Endodermal cell (in vitro differentiated cells): ENCODE results near the gene MICAL3. TPM values are rescaled to one million over a fixed set of nuclear protein-coding genes. Genes with fewer than 3 reads are reported as not detected.
"Not testable (repeated sequence)": the region's sequence is repeated elsewhere in the genome, so short reads cannot be mapped to it uniquely, and the experiment has no call there.

Source experiments
- DNase-seq: peaks from one replicate; pipeline ENCODE4 v3.0.0-alpha.2; 2017
- H3K27ac ChIP-seq: 2 replicates; pipeline ENCODE4 v1.5.1; 2013; ENCODE audit warnings: mild to moderate bottlenecking, low read depth, low read length, moderate library complexity
- H3K27me3 ChIP-seq: 2 replicates; pipeline ENCODE4 v1.6.1; 2013; ENCODE audit warnings: mild to moderate bottlenecking, low read length, moderate library complexity; ENCODE audit not compliant: insufficient read depth, control insufficient read depth, poor library complexity, severe bottlenecking
- H3K36me3 ChIP-seq: 2 replicates; pipeline ENCODE4 v1.7.0; 2013; ENCODE audit warnings: mild to moderate bottlenecking, low read length, moderate library complexity; ENCODE audit not compliant: control insufficient read depth, insufficient read depth
- H3K4me1 ChIP-seq: one replicate; pipeline ENCODE4 v1.7.0; 2013; ENCODE audit warnings: low read length; ENCODE audit not compliant: control insufficient read depth, insufficient read depth
- H3K4me3 ChIP-seq: 2 replicates; pipeline ENCODE4 v1.5.1; 2013; ENCODE audit warnings: mild to moderate bottlenecking, low read length, moderate library complexity
- H3K9ac ChIP-seq: 2 replicates; pipeline ENCODE4 v1.6.1; 2013; ENCODE audit warnings: mild to moderate bottlenecking, low read length, moderate library complexity; ENCODE audit not compliant: poor library complexity, severe bottlenecking; ENCODE audit errors: extremely low read depth
- H3K9me3 ChIP-seq: 2 replicates; pipeline ENCODE4 v1.6.1; 2013; ENCODE audit warnings: mild to moderate bottlenecking, low read length, moderate library complexity; ENCODE audit not compliant: control insufficient read depth
- H3K27ac Mint-ChIP-seq: 2 replicates; pipeline ENCODE4 v1.8.0; 2020; ENCODE audit warnings: mixed read lengths
- H3K27me3 Mint-ChIP-seq: 2 replicates; pipeline ENCODE4 v1.8.0; 2021; ENCODE audit warnings: mild to moderate bottlenecking, mixed read lengths; ENCODE audit not compliant: insufficient read depth
- H3K36me3 Mint-ChIP-seq: 2 replicates; pipeline ENCODE4 v1.8.0; 2020; ENCODE audit warnings: low read depth, mixed read lengths
- H3K4me1 Mint-ChIP-seq: 2 replicates; pipeline ENCODE4 v1.8.0; 2020; ENCODE audit warnings: mixed read lengths
- H3K4me3 Mint-ChIP-seq: 2 replicates; pipeline ENCODE4 v1.8.0; 2020; ENCODE audit warnings: mild to moderate bottlenecking, moderate library complexity, mixed read lengths
- H3K9me3 Mint-ChIP-seq: 2 replicates; pipeline ENCODE4 v1.8.0; 2020; ENCODE audit warnings: mild to moderate bottlenecking, mixed read lengths
- CTCF ChIP-seq: fragments of 200-600 bp; sonication (generic); conservative IDR thresholded peaks from 2 replicates; pipeline ENCODE4 v1.5.0; 2021; ENCODE audit warnings: antibody characterized with exemption, mild to moderate bottlenecking
- WGBS, 2 experiments: methylation state at CpG; one replicate each; pipeline versions ENCODE4 v1.1.5 to v1.1.7; 2013; ENCODE audit warnings: missing lambda C conversion rate in 2 of 2, mixed read lengths in 1 of 2; ENCODE audit not compliant: insufficient coverage in 1 of 2, insufficient read length in 1 of 2; 5-methylcytosine and 5-hydroxymethylcytosine counted together
- long read RNA-seq, 4 experiments: library from polyadenylated mRNA in 2 of 4; library from RNA in 1 of 4; library from capped mRNA in 1 of 4; stranded (forward) in 3 of 4; unstranded in 1 of 4; transcript quantifications; one replicate each; pipeline ENCODE4 v2.0.0, GENCODE V29; 2020 to 2021; ENCODE audit warnings: inconsistent platforms in 1 of 4
- polyA plus RNA-seq, 2 experiments: library from polyadenylated mRNA; stranded (reverse); fragments of 50-300 nt; gene quantifications; one replicate each; pipeline ENCODE4 v1.2.3, GENCODE V29; 2013
- total RNA-seq, 2 donors: library from RNA; stranded (reverse); fragmentation: NEBNext Ultra II Directional in 1 of 2; extraction: Animal tissue kit (Norgen Biotek cat#: 25700) in 1 of 2; gene quantifications; 2 replicates in 1 of 2; 3 replicates in 1 of 2; pipeline ENCODE4 v1.2.1, GENCODE V29; 2021

Gene MICAL3
- total RNA-seq: 10 to 100 TPM; 42.8 to 48.1 TPM
- 18.1 TPM for polyA plus RNA-seq (2013, experiment 1 of 2)
- 18.8 TPM for polyA plus RNA-seq (2013, experiment 2 of 2)
- long read RNA-seq, experiment 1, partial matches to known transcripts: 0 of 6 reads
- long read RNA-seq, experiment 1, other reads (novel, unspliced or antisense): 6 of 6 reads
- long read RNA-seq, experiment 2, partial matches to known transcripts: 3 of 13 reads
- long read RNA-seq, experiment 2, other reads (novel, unspliced or antisense): 9 of 13 reads
- long read RNA-seq, experiment 3, partial matches to known transcripts: 9 of 19 reads
- long read RNA-seq, experiment 3, other reads (novel, unspliced or antisense): 8 of 19 reads
- long read RNA-seq, experiment 4, partial matches to known transcripts: 0 of 1 reads
- long read RNA-seq, experiment 4, other reads (novel, unspliced or antisense): 1 of 1 reads

DNA sequence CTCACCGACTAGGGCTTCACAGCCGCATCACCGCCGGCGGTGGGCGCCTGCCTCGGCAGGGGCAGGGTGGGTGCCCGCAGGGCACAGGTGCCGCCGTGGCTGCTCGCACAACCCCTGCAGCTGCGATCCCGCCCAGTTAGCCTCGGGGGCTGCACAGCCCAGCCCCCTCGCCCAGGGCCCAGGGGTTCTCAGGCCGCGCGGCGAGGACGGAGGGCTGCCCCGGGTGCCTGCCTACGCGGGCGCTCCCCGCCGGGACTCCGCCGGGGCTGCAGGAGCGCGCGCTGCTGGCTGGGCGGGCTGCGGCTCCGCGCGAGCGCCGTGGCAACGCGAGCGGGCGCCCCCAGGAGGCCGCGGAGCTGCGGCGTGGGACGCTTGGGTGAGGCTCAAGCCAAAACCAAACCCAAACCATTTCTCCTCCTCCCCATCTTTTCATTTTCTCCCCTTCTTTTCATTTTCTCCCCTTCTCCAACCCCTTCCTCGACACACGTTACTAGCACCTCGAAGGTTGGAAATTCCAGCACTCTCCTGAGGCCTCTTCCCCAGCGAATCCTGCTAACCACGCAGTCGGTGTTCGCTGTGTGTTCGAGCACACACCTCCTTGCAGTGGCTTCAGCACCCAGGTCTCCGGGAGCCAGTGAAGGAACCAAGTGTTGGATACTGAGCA lies at the start of gene MICAL3:
TSS of gene MICAL3 (minus strand) at position 286 of the 664 bp plus-strand sequence. CDS start 117,749 bp downstream, outside the sequence.
- peak within 1 kb of the TSS; percentile 65 for H3K4me3 Mint-ChIP-seq
- no peaks in the 10 kb centered on the region for H3K9me3 Mint-ChIP-seq
- peaks cover 10% of the 10 kb centered on the region for H3K4me1 Mint-ChIP-seq
- H3K36me3 Mint-ChIP-seq: no peaks in the 10 kb centered on the region
- Histone ChIP-seq H3K27me3 (peaks cover 60% of the 10 kb centered on the region), H3K9ac (peak within 1 kb of the TSS; percentile 1), H3K27ac (no peak within 1 kb of the TSS), H3K36me3 (no peaks in the 10 kb centered on the region), H3K9me3 (no peaks in the 10 kb centered on the region), H3K4me1 (no peaks in the 10 kb centered on the region), H3K4me3 (peak within 1 kb of the TSS; percentile 86)
- peak within 1 kb of the TSS; percentile 26 for H3K27ac Mint-ChIP-seq
- WGBS, 2 experiments: 3 to 6% methylated on average over 22 to 56 of the region's 56 CpGs
- peaks cover 44% of the 10 kb centered on the region for H3K27me3 Mint-ChIP-seq
- peak; percentile 68 for TF ChIP-seq CTCF
- DNase-seq: peak; percentile 76

GRCh38 chr22:18073927-18074326 lies 49.6 kb upstream of the MICAL3 start:
- not testable (repeated sequence) for H3K9me3 Mint-ChIP-seq, H3K4me1 ChIP-seq, H3K27ac ChIP-seq, H3K4me3 ChIP-seq, H3K4me3 Mint-ChIP-seq, H3K27ac Mint-ChIP-seq, H3K9me3 ChIP-seq, H3K36me3 ChIP-seq, H3K36me3 Mint-ChIP-seq, H3K27me3 Mint-ChIP-seq, H3K27me3 ChIP-seq, H3K9ac ChIP-seq, DNase-seq
- peaks cover 12% of the 10 kb centered on the region for H3K4me1 Mint-ChIP-seq
- WGBS, 2 experiments: 84 to 88% methylated on average over 4 of the region's 4 CpGs

- H3K36me3 Mint-ChIP-seq: no peaks in the 10 kb centered on the region
- H3K9me3 ChIP-seq: no peaks in the 10 kb centered on the region
- 84% methylated on average over 2 of the region's 2 CpGs; no CpG with 5 or more reads in 1 of the 2 experiments for WGBS, 2 experiments
Observed at GRCh38 chr22:18073467-18073866, 49.1 kb upstream of the MICAL3 start.

More at GRCh38 chr22:18073467-18073866, 49.1 kb upstream of the MICAL3 start:
- Histone ChIP-seq H3K27me3 (peaks cover 4% of the 10 kb centered on the region), H3K4me1 (peaks cover 6% of the 10 kb centered on the region), H3K9ac (no peak overlapping the region), H3K36me3 (no peaks in the 10 kb centered on the region), H3K4me3 (no peak overlapping the region), H3K27ac (no peak overlapping the region)
- H3K4me3 Mint-ChIP-seq: no peak overlapping the region
- no peak for DNase-seq
- H3K9me3 Mint-ChIP-seq: no peaks in the 10 kb centered on the region
- H3K27me3 Mint-ChIP-seq: peaks cover 6% of the 10 kb centered on the region
- no peak for TF ChIP-seq CTCF
- peaks cover 10% of the 10 kb centered on the region for H3K4me1 Mint-ChIP-seq
- H3K27ac Mint-ChIP-seq: no peak overlapping the region
